H1 (cell line): ENCODE data around the gene HOXB6. TPM values are rescaled to one million over a fixed set of nuclear protein-coding genes. Genes with fewer than 3 reads are reported as not detected.
A peak's percentile ranks its signal among the peaks of the same experiment; 100 is the strongest.

Source experiments
- CHD2 ChIP-seq: IDR thresholded peaks from 2 replicates; pipeline ENCODE4 v1.6.1; 2012; ENCODE audit warnings: low read length, improper control_type of control experiment
- EP300 ChIP-seq, 2 experiments: IDR thresholded peaks; 1 replicate in 1 of 2; 2 replicates in 1 of 2; pipeline ENCODE4 v1.6.1; 2011 to 2012; ENCODE audit warnings: low read depth in 2 of 2, low read length in 2 of 2, mild to moderate bottlenecking in 2 of 2, borderline replicate concordance in 1 of 2, inconsistent platforms in 1 of 2, moderate library complexity in 1 of 2
- GTF2F1 ChIP-seq: IDR thresholded peaks from 2 replicates; pipeline ENCODE4 v1.6.1; 2012; ENCODE audit warnings: low read depth, low read length, improper control_type of control experiment, borderline replicate concordance
- HDAC6 ChIP-seq: IDR thresholded peaks from one replicate; pipeline ENCODE4 v1.7.1; 2012; ENCODE audit warnings: low read depth, mild to moderate bottlenecking, inconsistent platforms, low read length, moderate library complexity
- KDM5A ChIP-seq: fragments of 200-600 bp; IDR thresholded peaks from 2 replicates; pipeline ENCODE4 v1.7.1; 2012; ENCODE audit warnings: mild to moderate bottlenecking, low read length, inconsistent platforms, mixed read lengths
- RBBP5 ChIP-seq: IDR thresholded peaks from 2 replicates; pipeline ENCODE4 v1.7.1; 2012; ENCODE audit warnings: low read depth, mild to moderate bottlenecking, inconsistent platforms, low read length, moderate library complexity, borderline replicate concordance
- SUZ12 ChIP-seq: fragments of 200-600 bp; sonication (generic); IDR thresholded peaks from 2 replicates; pipeline ENCODE4 v1.6.1; 2012; ENCODE audit warnings: mild to moderate bottlenecking, inconsistent platforms, low read length, moderate library complexity, mixed read lengths
- TAF1 ChIP-seq: IDR thresholded peaks from 2 replicates; pipeline ENCODE4 v1.6.1; 2011; ENCODE audit warnings: mild to moderate bottlenecking, low read depth, low read length
- TCF12 ChIP-seq: IDR thresholded peaks from 2 replicates; pipeline ENCODE4 v1.6.1; 2011; ENCODE audit warnings: low read depth, mild to moderate bottlenecking, low read length
- polyA plus RNA-seq, 7 experiments: library from polyadenylated mRNA; depleted of rRNA in 3 of 7; stranded (reverse) in 5 of 7; unstranded in 2 of 7; fragments of >200 nt in 5 of 7; fragments of 200-250 nt in 2 of 7; gene quantifications; 1 replicate in 5 of 7; 2 replicates in 1 of 7; 4 replicates in 1 of 7; pipeline versions ENCODE4 v1.2.1 to v1.2.3, GENCODE V29; 2011 to 2013; ENCODE audit warnings: missing spikeins in 2 of 7, mixed read lengths in 2 of 7
- total RNA-seq: library from RNA; stranded (reverse); fragmentation: NEBNext Ultra II Directional; extraction: Animal tissue kit (Norgen Biotek cat#: 25700); gene quantifications from 2 replicates; pipeline ENCODE4 v1.2.1, GENCODE V29; 2021
- TF ChIP-seq, protein P1 (sequence below): fragments of 300-600 bp; sonication (generic); IDR thresholded peaks from 2 replicates; pipeline ENCODE4 v1.7.1; 2012; ENCODE audit warnings: low read length, moderate library complexity, mild to moderate bottlenecking, inconsistent platforms; ENCODE audit not compliant: insufficient replicate concordance

HOXB6 gene
- total and polyA plus RNA-seq, 2 of the 8 experiments (the other 6 are each of a cell fraction or from before 2014, with no cell fraction given): not detected

DNA sequence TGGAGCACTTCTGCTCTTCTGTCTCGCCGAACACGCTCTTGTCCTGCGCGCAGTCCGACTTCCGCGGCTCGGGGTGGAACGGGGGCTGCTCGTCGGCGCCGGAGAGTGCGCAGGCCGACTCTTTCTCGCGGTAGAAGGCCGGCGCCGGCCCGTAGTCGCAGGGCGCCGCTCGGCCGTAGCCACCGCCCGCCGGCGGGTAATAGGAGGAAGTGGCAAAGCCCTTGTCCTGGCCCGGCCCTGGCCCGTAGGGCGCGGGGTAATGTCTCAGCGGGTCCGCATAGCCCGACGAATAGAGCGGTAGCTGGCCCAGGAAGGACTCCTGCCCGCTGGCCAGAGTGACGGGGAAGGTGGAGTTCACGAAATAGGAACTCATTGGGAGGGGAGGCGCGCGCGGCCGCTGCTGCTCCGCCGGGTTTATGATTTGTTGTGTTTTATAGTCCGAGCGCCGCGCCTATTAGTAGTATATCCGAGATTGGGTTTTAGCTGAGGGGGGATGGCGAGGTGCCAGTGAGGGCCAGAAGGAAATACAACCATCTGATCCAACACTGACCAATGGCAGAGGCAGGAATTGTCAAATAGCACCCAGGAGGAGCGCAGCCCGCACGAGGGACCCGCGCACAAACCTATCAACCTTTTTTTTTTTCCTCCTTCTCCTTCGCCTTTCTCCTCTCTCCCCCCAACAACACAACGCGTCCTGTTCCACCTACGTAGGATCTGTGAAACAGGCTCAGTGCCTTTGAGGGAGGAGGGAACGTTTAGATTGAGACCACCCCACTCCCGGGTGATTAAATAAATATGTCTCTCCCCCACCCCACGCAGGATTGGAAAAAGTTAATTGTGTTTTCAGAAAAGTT lies 6.8 kb downstream of the HOXB6 start (continued):
- TF ChIP-seq CHD2: no peak
- TF ChIP-seq HDAC6: no peak
- no peak for TF ChIP-seq TCF12
- TF ChIP-seq, protein P1, sequence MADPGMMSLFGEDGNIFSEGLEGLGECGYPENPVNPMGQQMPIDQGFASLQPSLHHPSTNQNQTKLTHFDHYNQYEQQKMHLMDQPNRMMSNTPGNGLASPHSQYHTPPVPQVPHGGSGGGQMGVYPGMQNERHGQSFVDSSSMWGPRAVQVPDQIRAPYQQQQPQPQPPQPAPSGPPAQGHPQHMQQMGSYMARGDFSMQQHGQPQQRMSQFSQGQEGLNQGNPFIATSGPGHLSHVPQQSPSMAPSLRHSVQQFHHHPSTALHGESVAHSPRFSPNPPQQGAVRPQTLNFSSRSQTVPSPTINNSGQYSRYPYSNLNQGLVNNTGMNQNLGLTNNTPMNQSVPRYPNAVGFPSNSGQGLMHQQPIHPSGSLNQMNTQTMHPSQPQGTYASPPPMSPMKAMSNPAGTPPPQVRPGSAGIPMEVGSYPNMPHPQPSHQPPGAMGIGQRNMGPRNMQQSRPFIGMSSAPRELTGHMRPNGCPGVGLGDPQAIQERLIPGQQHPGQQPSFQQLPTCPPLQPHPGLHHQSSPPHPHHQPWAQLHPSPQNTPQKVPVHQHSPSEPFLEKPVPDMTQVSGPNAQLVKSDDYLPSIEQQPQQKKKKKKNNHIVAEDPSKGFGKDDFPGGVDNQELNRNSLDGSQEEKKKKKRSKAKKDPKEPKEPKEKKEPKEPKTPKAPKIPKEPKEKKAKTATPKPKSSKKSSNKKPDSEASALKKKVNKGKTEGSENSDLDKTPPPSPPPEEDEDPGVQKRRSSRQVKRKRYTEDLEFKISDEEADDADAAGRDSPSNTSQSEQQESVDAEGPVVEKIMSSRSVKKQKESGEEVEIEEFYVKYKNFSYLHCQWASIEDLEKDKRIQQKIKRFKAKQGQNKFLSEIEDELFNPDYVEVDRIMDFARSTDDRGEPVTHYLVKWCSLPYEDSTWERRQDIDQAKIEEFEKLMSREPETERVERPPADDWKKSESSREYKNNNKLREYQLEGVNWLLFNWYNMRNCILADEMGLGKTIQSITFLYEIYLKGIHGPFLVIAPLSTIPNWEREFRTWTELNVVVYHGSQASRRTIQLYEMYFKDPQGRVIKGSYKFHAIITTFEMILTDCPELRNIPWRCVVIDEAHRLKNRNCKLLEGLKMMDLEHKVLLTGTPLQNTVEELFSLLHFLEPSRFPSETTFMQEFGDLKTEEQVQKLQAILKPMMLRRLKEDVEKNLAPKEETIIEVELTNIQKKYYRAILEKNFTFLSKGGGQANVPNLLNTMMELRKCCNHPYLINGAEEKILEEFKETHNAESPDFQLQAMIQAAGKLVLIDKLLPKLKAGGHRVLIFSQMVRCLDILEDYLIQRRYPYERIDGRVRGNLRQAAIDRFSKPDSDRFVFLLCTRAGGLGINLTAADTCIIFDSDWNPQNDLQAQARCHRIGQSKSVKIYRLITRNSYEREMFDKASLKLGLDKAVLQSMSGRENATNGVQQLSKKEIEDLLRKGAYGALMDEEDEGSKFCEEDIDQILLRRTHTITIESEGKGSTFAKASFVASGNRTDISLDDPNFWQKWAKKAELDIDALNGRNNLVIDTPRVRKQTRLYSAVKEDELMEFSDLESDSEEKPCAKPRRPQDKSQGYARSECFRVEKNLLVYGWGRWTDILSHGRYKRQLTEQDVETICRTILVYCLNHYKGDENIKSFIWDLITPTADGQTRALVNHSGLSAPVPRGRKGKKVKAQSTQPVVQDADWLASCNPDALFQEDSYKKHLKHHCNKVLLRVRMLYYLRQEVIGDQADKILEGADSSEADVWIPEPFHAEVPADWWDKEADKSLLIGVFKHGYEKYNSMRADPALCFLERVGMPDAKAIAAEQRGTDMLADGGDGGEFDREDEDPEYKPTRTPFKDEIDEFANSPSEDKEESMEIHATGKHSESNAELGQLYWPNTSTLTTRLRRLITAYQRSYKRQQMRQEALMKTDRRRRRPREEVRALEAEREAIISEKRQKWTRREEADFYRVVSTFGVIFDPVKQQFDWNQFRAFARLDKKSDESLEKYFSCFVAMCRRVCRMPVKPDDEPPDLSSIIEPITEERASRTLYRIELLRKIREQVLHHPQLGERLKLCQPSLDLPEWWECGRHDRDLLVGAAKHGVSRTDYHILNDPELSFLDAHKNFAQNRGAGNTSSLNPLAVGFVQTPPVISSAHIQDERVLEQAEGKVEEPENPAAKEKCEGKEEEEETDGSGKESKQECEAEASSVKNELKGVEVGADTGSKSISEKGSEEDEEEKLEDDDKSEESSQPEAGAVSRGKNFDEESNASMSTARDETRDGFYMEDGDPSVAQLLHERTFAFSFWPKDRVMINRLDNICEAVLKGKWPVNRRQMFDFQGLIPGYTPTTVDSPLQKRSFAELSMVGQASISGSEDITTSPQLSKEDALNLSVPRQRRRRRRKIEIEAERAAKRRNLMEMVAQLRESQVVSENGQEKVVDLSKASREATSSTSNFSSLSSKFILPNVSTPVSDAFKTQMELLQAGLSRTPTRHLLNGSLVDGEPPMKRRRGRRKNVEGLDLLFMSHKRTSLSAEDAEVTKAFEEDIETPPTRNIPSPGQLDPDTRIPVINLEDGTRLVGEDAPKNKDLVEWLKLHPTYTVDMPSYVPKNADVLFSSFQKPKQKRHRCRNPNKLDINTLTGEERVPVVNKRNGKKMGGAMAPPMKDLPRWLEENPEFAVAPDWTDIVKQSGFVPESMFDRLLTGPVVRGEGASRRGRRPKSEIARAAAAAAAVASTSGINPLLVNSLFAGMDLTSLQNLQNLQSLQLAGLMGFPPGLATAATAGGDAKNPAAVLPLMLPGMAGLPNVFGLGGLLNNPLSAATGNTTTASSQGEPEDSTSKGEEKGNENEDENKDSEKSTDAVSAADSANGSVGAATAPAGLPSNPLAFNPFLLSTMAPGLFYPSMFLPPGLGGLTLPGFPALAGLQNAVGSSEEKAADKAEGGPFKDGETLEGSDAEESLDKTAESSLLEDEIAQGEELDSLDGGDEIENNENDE: no peak
- no peak for TF ChIP-seq EP300 (IDR thresholded peaks at IDR 0.05; ENCODE audit: borderline replicate concordance in 1 of 2, low read depth in 2 of 2, low read length in 2 of 2)
- TF ChIP-seq GTF2F1: no peak
- peak; percentile 100 for TF ChIP-seq SUZ12
- TF ChIP-seq RBBP5: no peak
- TF ChIP-seq KDM5A: no peak
- no peak for TF ChIP-seq TAF1
